Stomach (tissue), 4 donors: ENCODE results near the gene DIS3L.

Experiments used
- EP300 ChIP-seq: sonication (generic); formaldehyde crosslinking; IDR thresholded peaks from one replicate; pipeline ENCODE4 v1.6.1; 2017; ENCODE audit warnings: antibody characterized with exemption
- POLR2A ChIP-seq, 4 donors: fragments of 450-650 bp; IDR thresholded peaks; one replicate each; pipeline ENCODE4 v1.6.1; 2016; ENCODE audit warnings: antibody characterized with exemption in 4 of 4, control low read depth in 2 of 4, mild to moderate bottlenecking in 1 of 4, moderate library complexity in 1 of 4
- POLR2AphosphoS5 ChIP-seq, 3 donors: sonication (generic); formaldehyde crosslinking; IDR thresholded peaks; one replicate each; pipeline ENCODE4 v1.6.1; 2016; ENCODE audit warnings: antibody characterized with exemption in 3 of 3
- TF ChIP-seq, protein P1 (sequence below), 7 experiments: fragments of 450-650 bp in 4 of 7; fragments of 200-600 bp in 3 of 7; sonication (generic) in 3 of 7; IDR thresholded peaks; one replicate each; pipeline ENCODE4 v1.5.1; 2016 to 2019; ENCODE audit warnings: antibody characterized with exemption in 7 of 7, control low read depth in 2 of 7, mild to moderate bottlenecking in 1 of 7

- TF ChIP-seq, protein P1, sequence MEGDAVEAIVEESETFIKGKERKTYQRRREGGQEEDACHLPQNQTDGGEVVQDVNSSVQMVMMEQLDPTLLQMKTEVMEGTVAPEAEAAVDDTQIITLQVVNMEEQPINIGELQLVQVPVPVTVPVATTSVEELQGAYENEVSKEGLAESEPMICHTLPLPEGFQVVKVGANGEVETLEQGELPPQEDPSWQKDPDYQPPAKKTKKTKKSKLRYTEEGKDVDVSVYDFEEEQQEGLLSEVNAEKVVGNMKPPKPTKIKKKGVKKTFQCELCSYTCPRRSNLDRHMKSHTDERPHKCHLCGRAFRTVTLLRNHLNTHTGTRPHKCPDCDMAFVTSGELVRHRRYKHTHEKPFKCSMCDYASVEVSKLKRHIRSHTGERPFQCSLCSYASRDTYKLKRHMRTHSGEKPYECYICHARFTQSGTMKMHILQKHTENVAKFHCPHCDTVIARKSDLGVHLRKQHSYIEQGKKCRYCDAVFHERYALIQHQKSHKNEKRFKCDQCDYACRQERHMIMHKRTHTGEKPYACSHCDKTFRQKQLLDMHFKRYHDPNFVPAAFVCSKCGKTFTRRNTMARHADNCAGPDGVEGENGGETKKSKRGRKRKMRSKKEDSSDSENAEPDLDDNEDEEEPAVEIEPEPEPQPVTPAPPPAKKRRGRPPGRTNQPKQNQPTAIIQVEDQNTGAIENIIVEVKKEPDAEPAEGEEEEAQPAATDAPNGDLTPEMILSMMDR (IDR thresholded peaks at IDR 0.05): no peak
- TF ChIP-seq POLR2A (IDR thresholded peaks at IDR 0.05) (no peak), EP300 (no peak), POLR2AphosphoS5 (IDR thresholded peaks at IDR 0.05) (no peak)
Measured at GRCh38 chr15:66252685-66253417, 40.5 kb upstream of the DIS3L start.
